HepG2 (cell line): ENCODE results near the gene NEU4. TPM values are rescaled to one million over a fixed set of nuclear protein-coding genes. Genes with fewer than 3 reads are reported as not detected.
A peak's percentile ranks its signal among the peaks of the same experiment; 100 is the strongest.

Experiments
- FOXK2 ChIP-seq: fragments of 450-650 bp; IDR thresholded peaks from 2 replicates; pipeline ENCODE4 v1.6.1; 2016
- IKZF1 ChIP-seq: fragments of 450-650 bp; IDR thresholded peaks from 2 replicates; pipeline ENCODE4 v1.7.1; 2016
- KDM4B ChIP-seq: sonication (generic); formaldehyde crosslinking; IDR thresholded peaks from 2 replicates; pipeline ENCODE4 v1.4.0; 2020; ENCODE audit warnings: missing genetic modification reagents
- MED13 ChIP-seq: sonication (generic); formaldehyde crosslinking; IDR thresholded peaks from 2 replicates; pipeline ENCODE4 v1.5.0; 2020; ENCODE audit warnings: missing genetic modification reagents
- MLLT10 ChIP-seq: sonication (generic); formaldehyde crosslinking; IDR thresholded peaks from 2 replicates; pipeline ENCODE4 v1.4.0; 2020; ENCODE audit warnings: missing genetic modification reagents
- MTF1 ChIP-seq: sonication (generic); formaldehyde crosslinking; IDR thresholded peaks from 2 replicates; pipeline ENCODE4 v1.5.0; 2020; ENCODE audit warnings: missing genetic modification reagents
- MXD1 ChIP-seq: sonication (generic); formaldehyde crosslinking; IDR thresholded peaks from 2 replicates; pipeline ENCODE4 v1.4.0; 2020; ENCODE audit warnings: mild to moderate bottlenecking, missing genetic modification reagents
- PATZ1 ChIP-seq: sonication (generic); formaldehyde crosslinking; IDR thresholded peaks from 2 replicates; pipeline ENCODE4 v1.4.0; 2020; ENCODE audit warnings: missing genetic modification reagents
- THAP8 ChIP-seq: sonication (generic); formaldehyde crosslinking; IDR thresholded peaks from 2 replicates; pipeline ENCODE4 v1.5.1; 2020; ENCODE audit warnings: missing genetic modification reagents, mild to moderate bottlenecking, borderline replicate concordance
- ZBTB20 ChIP-seq: sonication (generic); formaldehyde crosslinking; IDR thresholded peaks from 2 replicates; pipeline ENCODE4 v1.8.1; 2023; ENCODE audit warnings: missing genetic modification reagents, low read depth, mild to moderate bottlenecking, borderline replicate concordance
- ZNF512B ChIP-seq: sonication (generic); formaldehyde crosslinking; IDR thresholded peaks from 2 replicates; pipeline ENCODE4 v1.5.1; 2020; ENCODE audit warnings: missing genetic modification reagents, mild to moderate bottlenecking, borderline replicate concordance
- ZNF567 ChIP-seq: sonication (generic); formaldehyde crosslinking; IDR thresholded peaks from 2 replicates; pipeline ENCODE4 v1.8.1; 2023; ENCODE audit warnings: mild to moderate bottlenecking, missing genetic modification reagents, borderline replicate concordance
- ZNF577 ChIP-seq: sonication (generic); formaldehyde crosslinking; IDR thresholded peaks from 2 replicates; pipeline ENCODE4 v1.4.0; 2020; ENCODE audit warnings: mild to moderate bottlenecking, low read depth, missing genetic modification reagents, borderline replicate concordance
- ZNF639 ChIP-seq: conservative IDR thresholded peaks from 2 replicates; pipeline ENCODE4 v1.6.1; 2018; ENCODE audit warnings: missing genetic modification reagents
- ZNF646 ChIP-seq: sonication (generic); formaldehyde crosslinking; IDR thresholded peaks from 2 replicates; pipeline ENCODE4 v1.9.0; 2021; ENCODE audit warnings: mild to moderate bottlenecking, missing genetic modification reagents
- polyA plus RNA-seq, 8 experiments: library from polyadenylated mRNA; depleted of rRNA in 3 of 8; stranded (reverse) in 7 of 8; unstranded in 1 of 8; fragments of >200 nt; fragmentation: Illumina TruSeq in 4 of 8; extraction: Trizol in 4 of 8; gene quantifications; 2 replicates each; pipeline versions ENCODE4 v1.2.1 to v1.2.3, GENCODE V29; 2011 to 2016; ENCODE audit warnings: low read depth in 4 of 8, missing spikeins in 1 of 8, mixed read lengths in 1 of 8; ENCODE audit not compliant: insufficient read depth in 1 of 8
- total RNA-seq, 5 experiments: library from RNA; depleted of rRNA; stranded (reverse); fragments of >200 nt; fragmentation: Illumina TruSeq; extraction: Trizol; gene quantifications; 2 replicates each; pipeline ENCODE4 v1.2.3, GENCODE V29; 2016; ENCODE audit warnings: low read depth in 1 of 5

Gene NEU4
- total and polyA plus RNA-seq, 2 of the 13 experiments (the other 11 are each of a cell fraction or from before 2014, with no cell fraction given): 53.5 to 107 TPM

- TF ChIP-seq ZNF639 (no peak), PATZ1 (CRISPR knock-in tag) (0 out of 2 replicates have a peak, but pooled peaks have one; percentile 4), ZNF646 (CRISPR knock-in tag) (no peak), MLLT10 (no peak), THAP8 (CRISPR knock-in tag) (no peak), IKZF1 (no peak), MED13 (CRISPR knock-in tag) (peak; percentile 19; the same call in 1 of the 2 replicates), ZNF577 (CRISPR knock-in tag) (no peak), MTF1 (CRISPR knock-in tag) (no peak), MXD1 (CRISPR knock-in tag) (no peak; the same call in 1 of the 2 replicates), KDM4B (CRISPR knock-in tag) (no peak), ZNF512B (CRISPR knock-in tag) (no peak), ZNF567 (CRISPR knock-in tag) (no peak), ZBTB20 (CRISPR knock-in tag) (no peak), FOXK2 (no peak)
Measured at GRCh38 chr2:241818229-241818942, 9.4 kb downstream of the NEU4 start (continued).
